ENCODE results near the gene PLCB1. TPM values are rescaled to one million over a fixed set of nuclear protein-coding genes. Genes with fewer than 3 reads are reported as not detected.

PLCB1 gene
- total RNA-seq, 3 donors from 2014 or later = 12.2 to 106 (median 30.5) TPM

- intact Hi-C loops (cut with DNase I; ENCODE audit: low total_unique reads) = no loop called here
- no peak for DNase-seq (ENCODE audit: low spot score in 2 of 2)
- Histone ChIP-seq H3K4me1 (peaks cover 0 to 3% of the 10 kb centered on the region in 2 donors), H3K4me3 (no peak overlapping the region), H3K27ac (no peak overlapping the region), H3K9me3 (no peaks in the 10 kb centered on the region), H3K27me3 (no peaks in the 10 kb centered on the region), H3K36me3 (no peaks in the 10 kb centered on the region)
- TF ChIP-seq POLR2AphosphoS5 (IDR thresholded peaks at IDR 0.05) (no peak), POLR2A (IDR thresholded peaks at IDR 0.05) (no peak), CTCF (IDR thresholded peaks at IDR 0.05) (no peak)
Observed at GRCh38 chr20:8581446-8582183, 449.5 kb downstream of the PLCB1 start.

GRCh38 chr20:8583012-8583565 is 451.0 kb downstream of the PLCB1 start:
- Histone ChIP-seq H3K36me3 (no peaks in the 10 kb centered on the region), H3K4me1 (peaks cover 0 to 3% of the 10 kb centered on the region in 2 donors), H3K4me3 (no peak overlapping the region), H3K27ac (no peak overlapping the region), H3K27me3 (no peaks in the 10 kb centered on the region), H3K9me3 (no peaks in the 10 kb centered on the region)
- intact Hi-C loops (cut with DNase I; ENCODE audit: low total_unique reads) = no loop called here
- TF ChIP-seq POLR2AphosphoS5 (IDR thresholded peaks at IDR 0.05) (no peak), POLR2A (IDR thresholded peaks at IDR 0.05) (no peak), CTCF (IDR thresholded peaks at IDR 0.05) (no peak)
- no peak for DNase-seq (ENCODE audit: low spot score in 2 of 2)

GRCh38 chr20:8583566-8584043 is 451.5 kb downstream of the PLCB1 start:
- Histone ChIP-seq H3K27ac (no peak overlapping the region), H3K9me3 (no peaks in the 10 kb centered on the region), H3K27me3 (no peaks in the 10 kb centered on the region), H3K4me1 (peaks cover 0 to 3% of the 10 kb centered on the region in 2 donors), H3K4me3 (no peak overlapping the region), H3K36me3 (no peaks in the 10 kb centered on the region)
- DNase-seq (ENCODE audit: low spot score in 2 of 2) = no peak
- TF ChIP-seq CTCF (IDR thresholded peaks at IDR 0.05) = no peak
- no peak for TF ChIP-seq POLR2A (IDR thresholded peaks at IDR 0.05)
- no peak for TF ChIP-seq POLR2AphosphoS5 (IDR thresholded peaks at IDR 0.05)
- intact Hi-C loops (cut with DNase I; ENCODE audit: low total_unique reads) = no loop called here

GRCh38 chr20:8587251-8587650 is 455.2 kb downstream of the PLCB1 start:
- intact Hi-C loops (cut with DNase I; ENCODE audit: low total_unique reads) = no loop called here
- no peak for DNase-seq (ENCODE audit: low spot score in 2 of 2)
- TF ChIP-seq POLR2A (IDR thresholded peaks at IDR 0.05) = no peak
- TF ChIP-seq CTCF (IDR thresholded peaks at IDR 0.05) = no peak
- no peak for TF ChIP-seq POLR2AphosphoS5 (IDR thresholded peaks at IDR 0.05)
- no peak overlapping the region for H3K27ac ChIP-seq
- no peaks in the 10 kb centered on the region for H3K9me3 ChIP-seq
- H3K4me1 ChIP-seq = no peaks in the 10 kb centered on the region
- H3K36me3 ChIP-seq = no peaks in the 10 kb centered on the region
- no peak overlapping the region for H3K4me3 ChIP-seq
- no peaks in the 10 kb centered on the region for H3K27me3 ChIP-seq

GRCh38 chr20:8587810-8588209 is 455.7 kb downstream of the PLCB1 start:
- intact Hi-C loops (cut with DNase I; ENCODE audit: low total_unique reads) = no loop called here
- TF ChIP-seq POLR2A (IDR thresholded peaks at IDR 0.05) = no peak
- TF ChIP-seq POLR2AphosphoS5 (IDR thresholded peaks at IDR 0.05) = no peak
- no peak for TF ChIP-seq CTCF (IDR thresholded peaks at IDR 0.05)
- no peaks in the 10 kb centered on the region for H3K4me1 ChIP-seq
- no peaks in the 10 kb centered on the region for H3K9me3 ChIP-seq
- H3K27ac ChIP-seq = no peak overlapping the region
- no peaks in the 10 kb centered on the region for H3K27me3 ChIP-seq
- no peak overlapping the region for H3K4me3 ChIP-seq
- DNase-seq (ENCODE audit: low spot score in 2 of 2) = no peak
- no peaks in the 10 kb centered on the region for H3K36me3 ChIP-seq

All from breast epithelium (tissue), 4 donors.